H9 (cell line): ENCODE measurements around the gene GARRE1. TPM values are rescaled to one million over a fixed set of nuclear protein-coding genes. Genes with fewer than 3 reads are reported as not detected.

Experiments
- DNase-seq: peaks from one replicate; pipeline ENCODE4 v3.0.0-alpha.2; 2017
- H2AFZ ChIP-seq: one replicate; pipeline ENCODE4 v1.6.1; 2013; ENCODE audit warnings: mild to moderate bottlenecking, low read length, control low read depth, moderate library complexity
- H2AK5ac ChIP-seq: 2 replicates; pipeline ENCODE4 v1.6.1; 2013; ENCODE audit warnings: low read length, control low read depth, mixed read lengths; ENCODE audit not compliant: insufficient read length
- H2BK120ac ChIP-seq: one replicate; pipeline ENCODE4 v1.6.1; 2013; ENCODE audit warnings: low read depth, mild to moderate bottlenecking, low read length, control low read depth, inconsistent platforms; ENCODE audit not compliant: poor library complexity, severe bottlenecking
- H2BK12ac ChIP-seq: 2 replicates; pipeline ENCODE4 v1.6.1; 2013; ENCODE audit warnings: low read length, control low read depth, mixed read lengths, low read depth; ENCODE audit not compliant: insufficient read length
- H2BK15ac ChIP-seq: 2 replicates; pipeline ENCODE4 v1.6.1; 2013; ENCODE audit warnings: low read depth, low read length, control low read depth
- H2BK20ac ChIP-seq: one replicate; pipeline ENCODE4 v1.6.1; 2013; ENCODE audit warnings: low read depth, mild to moderate bottlenecking, low read length, control low read depth, inconsistent platforms; ENCODE audit not compliant: poor library complexity, severe bottlenecking
- H2BK5ac ChIP-seq: 2 replicates; pipeline ENCODE4 v1.6.1; 2013; ENCODE audit warnings: low read length, control low read depth, mixed read lengths; ENCODE audit not compliant: insufficient read length
- H3K14ac ChIP-seq: 2 replicates; pipeline ENCODE4 v1.6.1; 2013; ENCODE audit warnings: low read length, control low read depth; ENCODE audit not compliant: insufficient read depth
- H3K18ac ChIP-seq: 2 replicates; pipeline ENCODE4 v1.6.1; 2013; ENCODE audit warnings: low read depth, mild to moderate bottlenecking, mixed read lengths, low read length, control low read depth; ENCODE audit not compliant: insufficient read length
- H3K23ac ChIP-seq: 2 replicates; pipeline ENCODE4 v1.6.1; 2013; ENCODE audit warnings: low read length, control low read depth, mixed read lengths, low read depth; ENCODE audit not compliant: insufficient read length
- H3K23me2 ChIP-seq: 2 replicates; pipeline ENCODE4 v1.6.1; 2013; ENCODE audit warnings: low read depth, mild to moderate bottlenecking, mixed read lengths, low read length, control low read depth; ENCODE audit not compliant: insufficient read length, poor library complexity, severe bottlenecking
- H3K27ac ChIP-seq: 2 replicates; pipeline ENCODE4 v1.5.1; 2013; ENCODE audit warnings: low read length, control low read depth, mixed read lengths, low read depth; ENCODE audit not compliant: insufficient read length
- H3K27me3 ChIP-seq: 2 replicates; pipeline ENCODE4 v1.6.1; 2013; ENCODE audit warnings: low read length, control low read depth, inconsistent platforms; ENCODE audit not compliant: insufficient read depth
- H3K4ac ChIP-seq: 2 replicates; pipeline ENCODE4 v1.6.1; 2013; ENCODE audit warnings: low read depth, mild to moderate bottlenecking, control low read depth, inconsistent platforms, low read length, moderate library complexity
- H3K4me1 ChIP-seq: 2 replicates; pipeline ENCODE4 v1.6.1; 2013; ENCODE audit warnings: low read length, control low read depth, inconsistent platforms; ENCODE audit not compliant: insufficient read depth
- H3K4me2 ChIP-seq: 2 replicates; pipeline ENCODE4 v1.6.1; 2013; ENCODE audit warnings: low read length, control low read depth, mixed read lengths; ENCODE audit not compliant: insufficient read length, insufficient read depth
- H3K56ac ChIP-seq: 2 replicates; pipeline ENCODE4 v1.6.1; 2013; ENCODE audit warnings: low read depth, mild to moderate bottlenecking, mixed read lengths, low read length, control low read depth; ENCODE audit not compliant: insufficient read length
- H3K79me1 ChIP-seq: 2 replicates; pipeline ENCODE4 v1.6.1; 2013; ENCODE audit warnings: low read depth, mild to moderate bottlenecking, moderate library complexity, low read length, control low read depth, inconsistent platforms; ENCODE audit not compliant: insufficient read depth, poor library complexity, severe bottlenecking
- H3K79me2 ChIP-seq: 2 replicates; pipeline ENCODE4 v1.6.1; 2013; ENCODE audit warnings: low read length, control low read depth, inconsistent platforms; ENCODE audit not compliant: insufficient read depth
- H3K9ac ChIP-seq: 2 replicates; pipeline ENCODE4 v1.6.1; 2013; ENCODE audit warnings: low read length, control low read depth, mixed read lengths; ENCODE audit not compliant: insufficient read length; ENCODE audit errors: extremely low read depth
- H3K9me3 ChIP-seq: one replicate; pipeline ENCODE4 v1.6.1; 2013; ENCODE audit warnings: low read depth, low read length, inconsistent platforms; ENCODE audit not compliant: control insufficient read depth
- H3T11ph ChIP-seq: one replicate; pipeline ENCODE4 v1.6.1; 2013; ENCODE audit warnings: mild to moderate bottlenecking, low read length, control low read depth, inconsistent platforms
- H4K20me1 ChIP-seq: one replicate; pipeline ENCODE4 v1.6.1; 2013; ENCODE audit not compliant: control insufficient read depth, insufficient read length, insufficient read depth
- H4K5ac ChIP-seq: 2 replicates; pipeline ENCODE4 v1.6.1; 2013; ENCODE audit warnings: low read depth, mild to moderate bottlenecking, mixed read lengths, low read length, control low read depth; ENCODE audit not compliant: insufficient read length
- H4K8ac ChIP-seq: replicated peaks from 2 replicates; pipeline ENCODE4 v1.6.1; 2013; ENCODE audit warnings: low read length, control low read depth, mixed read lengths, low read depth; ENCODE audit not compliant: insufficient read length
- H4K91ac ChIP-seq: 2 replicates; pipeline ENCODE4 v1.6.1; 2013; ENCODE audit warnings: low read depth, mild to moderate bottlenecking, moderate library complexity, mixed read lengths, low read length, control low read depth; ENCODE audit not compliant: insufficient read length
- H3K27ac Mint-ChIP-seq, 3 experiments: 2 replicates in 2 of 3; 3 replicates in 1 of 3; pipeline ENCODE4 v1.8.0; 2020 to 2021; ENCODE audit warnings: mixed read lengths in 3 of 3, mild to moderate bottlenecking in 1 of 3, moderate library complexity in 1 of 3
- H3K27me3 Mint-ChIP-seq: 2 replicates; pipeline ENCODE4 v1.8.0; 2021; ENCODE audit warnings: low read depth, mild to moderate bottlenecking, moderate library complexity, mixed read lengths
- H3K36me3 Mint-ChIP-seq, 3 experiments: 2 replicates in 2 of 3; 3 replicates in 1 of 3; pipeline ENCODE4 v1.8.0; 2020 to 2021; ENCODE audit warnings: low read depth in 3 of 3, mixed read lengths in 3 of 3; ENCODE audit not compliant: insufficient read depth in 1 of 3
- H3K4me1 Mint-ChIP-seq, 2 experiments: 2 replicates each; pipeline ENCODE4 v1.8.0; 2020; ENCODE audit warnings: mixed read lengths in 2 of 2
- H3K4me3 Mint-ChIP-seq, 2 experiments: 2 replicates in 1 of 2; 3 replicates in 1 of 2; pipeline ENCODE4 v1.8.0; 2020 to 2021; ENCODE audit warnings: mild to moderate bottlenecking in 2 of 2, mixed read lengths in 2 of 2, moderate library complexity in 1 of 2
- H3K9me3 Mint-ChIP-seq, 2 experiments: 2 replicates in 1 of 2; 3 replicates in 1 of 2; pipeline ENCODE4 v1.8.0; 2020; ENCODE audit warnings: mild to moderate bottlenecking in 2 of 2, mixed read lengths in 2 of 2, moderate library complexity in 1 of 2
- WGBS: extraction: QIAGEN DNeasy Blood & Tissue Kit; methylation state at CpG from one replicate; pipeline ENCODE4 v1.1.7; 2013; ENCODE audit warnings: missing lambda C conversion rate, low lambda C conversion rate, mixed read lengths; ENCODE audit not compliant: insufficient read length; ENCODE audit errors: extremely low coverage; 5-methylcytosine and 5-hydroxymethylcytosine counted together
- total RNA-seq: library from RNA; stranded (reverse); gene quantifications from 2 replicates; pipeline ENCODE4 v1.2.1, GENCODE V29; 2021
- TF ChIP-seq, protein P1 (sequence below): fragments of 200-600 bp; sonication (generic); conservative IDR thresholded peaks from 3 replicates; pipeline ENCODE4 v1.8.0; 2021; ENCODE audit warnings: antibody characterized with exemption, mild to moderate bottlenecking

The GARRE1 gene
- total RNA-seq, 1 experiment from 2014 or later, result 24.1 TPM

DNA sequence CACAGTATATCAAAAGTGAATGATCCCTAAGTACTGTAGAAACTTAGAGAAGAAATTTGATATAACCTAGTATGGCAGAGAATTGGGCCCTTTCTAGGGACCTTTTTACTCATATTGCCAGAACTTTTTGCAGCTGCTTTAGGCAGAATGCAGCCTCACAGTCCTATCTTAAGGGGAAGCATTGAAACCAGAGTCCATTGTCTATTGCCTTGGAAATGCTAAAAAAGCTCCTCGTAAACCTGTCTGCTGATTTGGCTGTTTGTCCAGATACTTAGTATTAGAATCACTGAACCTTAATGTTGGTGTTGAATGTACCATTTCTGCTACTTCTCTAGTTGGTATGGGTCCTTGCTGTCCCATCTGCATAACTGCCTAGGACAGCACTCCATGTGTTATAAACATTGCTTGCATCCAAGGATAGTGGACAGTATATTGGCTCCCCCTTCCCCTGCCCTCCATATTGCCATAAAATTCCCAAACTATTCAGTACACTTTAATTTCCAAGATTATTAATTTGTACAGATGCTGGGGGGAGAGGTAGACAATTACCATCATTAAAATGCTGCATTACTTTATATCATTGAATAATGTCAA lies 46.0 kb upstream of the GARRE1 start:
- no peaks in the 10 kb centered on the region for H3K9me3 ChIP-seq
- Mint-ChIP-seq H3K9me3 (no peaks in the 10 kb centered on the region), H3K4me1 (no peaks in the 10 kb centered on the region), H3K4me3 (no peak overlapping the region), H3K27me3 (no peaks in the 10 kb centered on the region), H3K27ac (peak overlapping the region in 2 of 3 experiments; percentile 46 to 84; a peak in 2 of 7 replicates), H3K36me3 (peaks cover 9 to 61% (median 61%) of the 10 kb centered on the region in 3 experiments; a peak in 6 of 7 replicates)
- 0 out of 2 replicates have a peak, but pooled peaks cover 2% of the 10 kb centered on the region for H3K79me2 ChIP-seq
- H3K4me1 ChIP-seq, result no peaks in the 10 kb centered on the region
- H3K23ac ChIP-seq, result no peak overlapping the region
- H2BK5ac ChIP-seq, result no peak overlapping the region
- H4K20me1 ChIP-seq, result no peaks in the 10 kb centered on the region
- H2BK20ac ChIP-seq, result no peak overlapping the region
- H3K56ac ChIP-seq, result no peak overlapping the region
- no peak overlapping the region for H3K18ac ChIP-seq
- H3K27ac ChIP-seq, result no peak overlapping the region
- H3T11ph ChIP-seq, result no peak overlapping the region
- no CpG with 5 or more reads among the region's 1 CpG for WGBS
- H3K4ac ChIP-seq, result no peak overlapping the region
- no peak overlapping the region for H4K8ac ChIP-seq
- H3K23me2 ChIP-seq, result no peaks in the 10 kb centered on the region
- H2AFZ ChIP-seq, result no peak overlapping the region
- H3K9ac ChIP-seq, result no peak overlapping the region
- H3K14ac ChIP-seq, result no peak overlapping the region
- H2BK12ac ChIP-seq, result no peak overlapping the region
- TF ChIP-seq, protein P1, sequence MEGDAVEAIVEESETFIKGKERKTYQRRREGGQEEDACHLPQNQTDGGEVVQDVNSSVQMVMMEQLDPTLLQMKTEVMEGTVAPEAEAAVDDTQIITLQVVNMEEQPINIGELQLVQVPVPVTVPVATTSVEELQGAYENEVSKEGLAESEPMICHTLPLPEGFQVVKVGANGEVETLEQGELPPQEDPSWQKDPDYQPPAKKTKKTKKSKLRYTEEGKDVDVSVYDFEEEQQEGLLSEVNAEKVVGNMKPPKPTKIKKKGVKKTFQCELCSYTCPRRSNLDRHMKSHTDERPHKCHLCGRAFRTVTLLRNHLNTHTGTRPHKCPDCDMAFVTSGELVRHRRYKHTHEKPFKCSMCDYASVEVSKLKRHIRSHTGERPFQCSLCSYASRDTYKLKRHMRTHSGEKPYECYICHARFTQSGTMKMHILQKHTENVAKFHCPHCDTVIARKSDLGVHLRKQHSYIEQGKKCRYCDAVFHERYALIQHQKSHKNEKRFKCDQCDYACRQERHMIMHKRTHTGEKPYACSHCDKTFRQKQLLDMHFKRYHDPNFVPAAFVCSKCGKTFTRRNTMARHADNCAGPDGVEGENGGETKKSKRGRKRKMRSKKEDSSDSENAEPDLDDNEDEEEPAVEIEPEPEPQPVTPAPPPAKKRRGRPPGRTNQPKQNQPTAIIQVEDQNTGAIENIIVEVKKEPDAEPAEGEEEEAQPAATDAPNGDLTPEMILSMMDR, result no peak
- H4K91ac ChIP-seq, result no peak overlapping the region
- H2BK120ac ChIP-seq, result no peak overlapping the region
- H2BK15ac ChIP-seq, result no peak overlapping the region
- H4K5ac ChIP-seq, result no peak overlapping the region
- no peak for DNase-seq
- H3K79me1 ChIP-seq, result no peaks in the 10 kb centered on the region
- no peaks in the 10 kb centered on the region; the same call in 1 of the 2 replicates for H3K27me3 ChIP-seq
- no peak overlapping the region for H2AK5ac ChIP-seq
- no peak overlapping the region for H3K4me2 ChIP-seq
